GM12878 (cell line): Measurements from ENCODE around the gene STAM2. TPM values are rescaled to one million over a fixed set of nuclear protein-coding genes. Genes with fewer than 3 reads are reported as not detected.

Source experiments
- BHLHE40 ChIP-seq, 2 experiments: fragments of 450-650 bp in 1 of 2; IDR thresholded peaks; 2 replicates each; pipeline ENCODE4 v1.6.1; 2011 to 2017; ENCODE audit warnings: low read depth in 2 of 2, borderline replicate concordance in 1 of 2, improper control_type of control experiment in 1 of 2, low read length in 1 of 2, mild to moderate bottlenecking in 1 of 2
- CEBPB ChIP-seq, 2 experiments: fragments of 150-350 bp in 1 of 2; IDR thresholded peaks; 2 replicates each; pipeline ENCODE4 v1.6.1; 2012 to 2014; ENCODE audit warnings: low read depth in 2 of 2, low read length in 2 of 2, borderline replicate concordance in 1 of 2, inconsistent platforms in 1 of 2
- JUND ChIP-seq: IDR thresholded peaks from 2 replicates; pipeline ENCODE4 v1.6.1; 2012; ENCODE audit warnings: low read depth, mild to moderate bottlenecking, low read length, improper control_type of control experiment, moderate library complexity
- PAX5 ChIP-seq: IDR thresholded peaks from 2 replicates; pipeline ENCODE4 v1.6.1; 2011; ENCODE audit warnings: low read depth, low read length, borderline replicate concordance
- POLR2A ChIP-seq: IDR thresholded peaks from 2 replicates; pipeline ENCODE4 v1.6.1; 2011; ENCODE audit warnings: low read depth, mild to moderate bottlenecking, low read length
- SREBF2 ChIP-seq: IDR thresholded peaks from 2 replicates; pipeline ENCODE4 v1.6.1; 2012; ENCODE audit warnings: mild to moderate bottlenecking, low read length
- SRF ChIP-seq, 2 experiments: IDR thresholded peaks; 2 replicates each; pipeline ENCODE4 v1.6.1; 2011; ENCODE audit warnings: low read depth in 2 of 2, low read length in 2 of 2, mild to moderate bottlenecking in 1 of 2, moderate library complexity in 1 of 2
- STAT3 ChIP-seq: IDR thresholded peaks from 2 replicates; pipeline ENCODE4 v1.6.1; 2011; ENCODE audit warnings: low read depth, low read length, improper control_type of control experiment
- YBX1 ChIP-seq: fragments of 450-650 bp; IDR thresholded peaks from 2 replicates; pipeline ENCODE4 v1.6.1; 2016; ENCODE audit warnings: antibody characterized with exemption
- polyA plus RNA-seq, 11 experiments: library from polyadenylated mRNA; depleted of rRNA in 4 of 11; unstranded in 6 of 11; stranded (reverse) in 5 of 11; fragments of >200 nt; fragmentation: Nextera tagmentation in 4 of 11; fragmentation: Illumina TruSeq in 1 of 11; extraction: Ambion mirVana in 4 of 11; extraction: Trizol in 1 of 11; gene quantifications; 1 replicate in 1 of 11; 2 replicates in 10 of 11; pipeline versions ENCODE4 v1.2.1 to v1.2.3, GENCODE V29; 2011 to 2016; ENCODE audit warnings: inconsistent platforms in 2 of 11, missing spikeins in 2 of 11, low read depth in 1 of 11
- total RNA-seq, 4 experiments: library from RNA; depleted of rRNA in 3 of 4; stranded (reverse); fragments of >200 nt in 3 of 4; fragmentation: Illumina TruSeq in 1 of 4; extraction: Trizol in 1 of 4; gene quantifications; 2 replicates each; pipeline versions ENCODE4 v1.2.1 to v1.2.3, GENCODE V29; 2013 to 2021
- TF ChIP-seq, protein P1 (sequence below): fragments of 450-650 bp; IDR thresholded peaks from 2 replicates; pipeline ENCODE4 v1.6.1; 2016; ENCODE audit warnings: mild to moderate bottlenecking, moderate library complexity, borderline replicate concordance
- TF ChIP-seq, protein P2 (sequence below): fragments of 450-650 bp; IDR thresholded peaks from 2 replicates; pipeline ENCODE4 v1.6.1; 2018; ENCODE audit warnings: mild to moderate bottlenecking, low read depth, moderate library complexity; ENCODE audit not compliant: partially characterized antibody
- TF ChIP-seq, protein P3 (sequence below): IDR thresholded peaks from 2 replicates; pipeline ENCODE4 v1.6.1; 2011; ENCODE audit warnings: low read depth, low read length, improper control_type of control experiment, borderline replicate concordance
- TF ChIP-seq, protein P4 (sequence below): fragments of 450-650 bp; formaldehyde crosslinking; IDR thresholded peaks from 2 replicates; pipeline ENCODE4 v1.4.0; 2022; ENCODE audit warnings: mild to moderate bottlenecking, moderate library complexity
- TF ChIP-seq, protein P5 (sequence below): IDR thresholded peaks from 2 replicates; pipeline ENCODE4 v1.6.1; 2011; ENCODE audit warnings: low read depth, mild to moderate bottlenecking, low read length, moderate library complexity, borderline replicate concordance; ENCODE audit errors: extremely low read depth
- TF ChIP-seq, protein P6 (sequence below): IDR thresholded peaks from 2 replicates; pipeline ENCODE4 v1.6.1; 2011; ENCODE audit warnings: mild to moderate bottlenecking, low read depth, low read length, moderate library complexity; ENCODE audit not compliant: insufficient replicate concordance

Gene STAM2
- total and polyA plus RNA-seq, 10 of the 15 experiments (the other 5 are each of a cell fraction or from before 2014, with no cell fraction given) = 4.4 to 21.6 (median 16.2) TPM

DNA sequence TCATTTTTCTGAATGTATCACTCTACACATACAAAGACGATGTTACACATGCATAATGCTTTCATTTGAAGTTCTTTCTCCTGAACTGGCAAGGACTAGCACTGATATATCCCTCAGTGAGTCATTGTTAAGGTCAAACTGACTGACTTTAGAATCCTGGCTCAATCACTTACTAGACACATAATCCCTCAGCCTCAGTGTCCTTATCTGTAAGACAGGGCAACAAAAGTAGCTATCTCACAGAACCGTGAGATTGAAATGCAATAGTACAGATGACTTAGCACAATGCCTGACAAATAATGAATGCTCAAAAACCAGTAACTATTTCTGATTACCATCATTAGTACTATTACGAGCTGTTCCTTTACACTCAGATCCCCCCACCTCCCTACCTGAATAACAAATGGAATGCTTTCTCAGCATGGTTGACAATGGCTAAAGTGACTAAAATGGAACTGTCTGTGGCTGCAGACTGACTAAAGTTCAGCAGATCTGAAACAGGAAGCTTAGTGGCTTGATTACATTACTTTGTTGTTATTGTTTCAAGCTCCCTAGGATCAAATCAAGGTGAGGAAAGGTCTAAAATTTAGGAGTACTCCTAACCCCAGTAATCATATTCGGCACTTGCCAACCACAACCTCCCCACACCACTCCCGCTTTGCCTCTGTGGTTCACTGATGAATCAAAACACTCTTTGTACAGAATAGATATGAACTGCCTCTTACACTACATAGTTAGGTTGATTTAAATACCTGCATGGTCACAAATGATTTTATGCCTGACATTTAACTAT, 40.9 kb downstream of the STAM2 start (continued):
- no peak for TF ChIP-seq SRF (IDR thresholded peaks at IDR 0.05; ENCODE audit: low read depth in 2 of 2, low read length in 2 of 2)
- TF ChIP-seq JUND = no peak
- TF ChIP-seq, protein P1, sequence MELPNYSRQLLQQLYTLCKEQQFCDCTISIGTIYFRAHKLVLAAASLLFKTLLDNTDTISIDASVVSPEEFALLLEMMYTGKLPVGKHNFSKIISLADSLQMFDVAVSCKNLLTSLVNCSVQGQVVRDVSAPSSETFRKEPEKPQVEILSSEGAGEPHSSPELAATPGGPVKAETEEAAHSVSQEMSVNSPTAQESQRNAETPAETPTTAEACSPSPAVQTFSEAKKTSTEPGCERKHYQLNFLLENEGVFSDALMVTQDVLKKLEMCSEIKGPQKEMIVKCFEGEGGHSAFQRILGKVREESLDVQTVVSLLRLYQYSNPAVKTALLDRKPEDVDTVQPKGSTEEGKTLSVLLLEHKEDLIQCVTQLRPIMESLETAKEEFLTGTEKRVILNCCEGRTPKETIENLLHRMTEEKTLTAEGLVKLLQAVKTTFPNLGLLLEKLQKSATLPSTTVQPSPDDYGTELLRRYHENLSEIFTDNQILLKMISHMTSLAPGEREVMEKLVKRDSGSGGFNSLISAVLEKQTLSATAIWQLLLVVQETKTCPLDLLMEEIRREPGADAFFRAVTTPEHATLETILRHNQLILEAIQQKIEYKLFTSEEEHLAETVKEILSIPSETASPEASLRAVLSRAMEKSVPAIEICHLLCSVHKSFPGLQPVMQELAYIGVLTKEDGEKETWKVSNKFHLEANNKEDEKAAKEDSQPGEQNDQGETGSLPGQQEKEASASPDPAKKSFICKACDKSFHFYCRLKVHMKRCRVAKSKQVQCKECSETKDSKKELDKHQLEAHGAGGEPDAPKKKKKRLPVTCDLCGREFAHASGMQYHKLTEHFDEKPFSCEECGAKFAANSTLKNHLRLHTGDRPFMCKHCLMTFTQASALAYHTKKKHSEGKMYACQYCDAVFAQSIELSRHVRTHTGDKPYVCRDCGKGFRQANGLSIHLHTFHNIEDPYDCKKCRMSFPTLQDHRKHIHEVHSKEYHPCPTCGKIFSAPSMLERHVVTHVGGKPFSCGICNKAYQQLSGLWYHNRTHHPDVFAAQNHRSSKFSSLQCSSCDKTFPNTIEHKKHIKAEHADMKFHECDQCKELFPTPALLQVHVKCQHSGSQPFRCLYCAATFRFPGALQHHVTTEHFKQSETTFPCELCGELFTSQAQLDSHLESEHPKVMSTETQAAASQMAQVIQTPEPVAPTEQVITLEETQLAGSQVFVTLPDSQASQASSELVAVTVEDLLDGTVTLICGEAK = no peak
- TF ChIP-seq STAT3 = no peak
- no peak for TF ChIP-seq PAX5
- no peak; a peak in 1 of 4 replicates for TF ChIP-seq BHLHE40 (IDR thresholded peaks at IDR 0.05; ENCODE audit: borderline replicate concordance in 1 of 2, low read depth in 2 of 2, low read length in 1 of 2)
- TF ChIP-seq, protein P2, sequence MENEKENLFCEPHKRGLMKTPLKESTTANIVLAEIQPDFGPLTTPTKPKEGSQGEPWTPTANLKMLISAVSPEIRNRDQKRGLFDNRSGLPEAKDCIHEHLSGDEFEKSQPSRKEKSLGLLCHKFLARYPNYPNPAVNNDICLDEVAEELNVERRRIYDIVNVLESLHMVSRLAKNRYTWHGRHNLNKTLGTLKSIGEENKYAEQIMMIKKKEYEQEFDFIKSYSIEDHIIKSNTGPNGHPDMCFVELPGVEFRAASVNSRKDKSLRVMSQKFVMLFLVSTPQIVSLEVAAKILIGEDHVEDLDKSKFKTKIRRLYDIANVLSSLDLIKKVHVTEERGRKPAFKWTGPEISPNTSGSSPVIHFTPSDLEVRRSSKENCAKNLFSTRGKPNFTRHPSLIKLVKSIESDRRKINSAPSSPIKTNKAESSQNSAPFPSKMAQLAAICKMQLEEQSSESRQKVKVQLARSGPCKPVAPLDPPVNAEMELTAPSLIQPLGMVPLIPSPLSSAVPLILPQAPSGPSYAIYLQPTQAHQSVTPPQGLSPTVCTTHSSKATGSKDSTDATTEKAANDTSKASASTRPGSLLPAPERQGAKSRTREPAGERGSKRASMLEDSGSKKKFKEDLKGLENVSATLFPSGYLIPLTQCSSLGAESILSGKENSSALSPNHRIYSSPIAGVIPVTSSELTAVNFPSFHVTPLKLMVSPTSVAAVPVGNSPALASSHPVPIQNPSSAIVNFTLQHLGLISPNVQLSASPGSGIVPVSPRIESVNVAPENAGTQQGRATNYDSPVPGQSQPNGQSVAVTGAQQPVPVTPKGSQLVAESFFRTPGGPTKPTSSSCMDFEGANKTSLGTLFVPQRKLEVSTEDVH = no peak
- no peak for TF ChIP-seq CEBPB (IDR thresholded peaks at IDR 0.05; ENCODE audit: borderline replicate concordance in 1 of 2, low read depth in 2 of 2, low read length in 2 of 2)
- TF ChIP-seq, protein P3, sequence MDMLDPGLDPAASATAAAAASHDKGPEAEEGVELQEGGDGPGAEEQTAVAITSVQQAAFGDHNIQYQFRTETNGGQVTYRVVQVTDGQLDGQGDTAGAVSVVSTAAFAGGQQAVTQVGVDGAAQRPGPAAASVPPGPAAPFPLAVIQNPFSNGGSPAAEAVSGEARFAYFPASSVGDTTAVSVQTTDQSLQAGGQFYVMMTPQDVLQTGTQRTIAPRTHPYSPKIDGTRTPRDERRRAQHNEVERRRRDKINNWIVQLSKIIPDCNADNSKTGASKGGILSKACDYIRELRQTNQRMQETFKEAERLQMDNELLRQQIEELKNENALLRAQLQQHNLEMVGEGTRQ = no peak
- TF ChIP-seq, protein P4, sequence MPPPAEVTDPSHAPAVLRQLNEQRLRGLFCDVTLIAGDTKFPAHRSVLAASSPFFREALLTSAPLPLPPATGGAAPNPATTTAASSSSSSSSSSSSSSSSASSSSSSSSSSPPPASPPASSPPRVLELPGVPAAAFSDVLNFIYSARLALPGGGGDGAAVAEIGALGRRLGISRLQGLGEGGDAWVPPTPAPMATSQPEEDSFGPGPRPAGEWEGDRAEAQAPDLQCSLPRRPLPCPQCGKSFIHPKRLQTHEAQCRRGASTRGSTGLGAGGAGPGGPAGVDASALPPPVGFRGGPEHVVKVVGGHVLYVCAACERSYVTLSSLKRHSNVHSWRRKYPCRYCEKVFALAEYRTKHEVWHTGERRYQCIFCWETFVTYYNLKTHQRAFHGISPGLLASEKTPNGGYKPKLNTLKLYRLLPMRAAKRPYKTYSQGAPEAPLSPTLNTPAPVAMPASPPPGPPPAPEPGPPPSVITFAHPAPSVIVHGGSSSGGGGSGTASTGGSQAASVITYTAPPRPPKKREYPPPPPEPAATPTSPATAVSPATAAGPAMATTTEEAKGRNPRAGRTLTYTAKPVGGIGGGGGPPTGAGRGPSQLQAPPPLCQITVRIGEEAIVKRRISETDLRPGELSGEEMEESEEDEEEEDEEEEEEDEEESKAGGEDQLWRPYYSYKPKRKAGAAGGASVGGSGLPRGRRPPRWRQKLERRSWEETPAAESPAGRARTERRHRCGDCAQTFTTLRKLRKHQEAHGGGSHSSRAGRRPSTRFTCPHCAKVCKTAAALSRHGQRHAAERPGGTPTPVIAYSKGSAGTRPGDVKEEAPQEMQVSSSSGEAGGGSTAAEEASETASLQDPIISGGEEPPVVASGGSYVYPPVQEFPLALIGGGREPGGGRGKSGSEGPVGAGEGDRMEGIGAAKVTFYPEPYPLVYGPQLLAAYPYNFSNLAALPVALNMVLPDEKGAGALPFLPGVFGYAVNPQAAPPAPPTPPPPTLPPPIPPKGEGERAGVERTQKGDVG (CRISPR knock-in tag) = no peak
- no peak for TF ChIP-seq POLR2A
- TF ChIP-seq, protein P5, sequence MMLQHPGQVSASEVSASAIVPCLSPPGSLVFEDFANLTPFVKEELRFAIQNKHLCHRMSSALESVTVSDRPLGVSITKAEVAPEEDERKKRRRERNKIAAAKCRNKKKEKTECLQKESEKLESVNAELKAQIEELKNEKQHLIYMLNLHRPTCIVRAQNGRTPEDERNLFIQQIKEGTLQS = no peak
- no peak for TF ChIP-seq SREBF2
- no peak for TF ChIP-seq YBX1
- TF ChIP-seq, protein P6, sequence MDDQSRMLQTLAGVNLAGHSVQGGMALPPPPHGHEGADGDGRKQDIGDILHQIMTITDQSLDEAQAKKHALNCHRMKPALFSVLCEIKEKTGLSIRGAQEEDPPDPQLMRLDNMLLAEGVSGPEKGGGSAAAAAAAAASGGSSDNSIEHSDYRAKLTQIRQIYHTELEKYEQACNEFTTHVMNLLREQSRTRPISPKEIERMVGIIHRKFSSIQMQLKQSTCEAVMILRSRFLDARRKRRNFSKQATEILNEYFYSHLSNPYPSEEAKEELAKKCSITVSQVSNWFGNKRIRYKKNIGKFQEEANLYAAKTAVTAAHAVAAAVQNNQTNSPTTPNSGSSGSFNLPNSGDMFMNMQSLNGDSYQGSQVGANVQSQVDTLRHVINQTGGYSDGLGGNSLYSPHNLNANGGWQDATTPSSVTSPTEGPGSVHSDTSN = no peak
